ENCODE results near the gene ZNF627.
"Not testable (repeated sequence)": the region's sequence is repeated elsewhere in the genome, so short reads cannot be mapped to it uniquely, and the experiment has no call there.

Gene ZNF627

GRCh38 chr19:11633223-11633622, 35.9 kb downstream of the ZNF627 start:
- no peak for DNase-seq

DNA sequence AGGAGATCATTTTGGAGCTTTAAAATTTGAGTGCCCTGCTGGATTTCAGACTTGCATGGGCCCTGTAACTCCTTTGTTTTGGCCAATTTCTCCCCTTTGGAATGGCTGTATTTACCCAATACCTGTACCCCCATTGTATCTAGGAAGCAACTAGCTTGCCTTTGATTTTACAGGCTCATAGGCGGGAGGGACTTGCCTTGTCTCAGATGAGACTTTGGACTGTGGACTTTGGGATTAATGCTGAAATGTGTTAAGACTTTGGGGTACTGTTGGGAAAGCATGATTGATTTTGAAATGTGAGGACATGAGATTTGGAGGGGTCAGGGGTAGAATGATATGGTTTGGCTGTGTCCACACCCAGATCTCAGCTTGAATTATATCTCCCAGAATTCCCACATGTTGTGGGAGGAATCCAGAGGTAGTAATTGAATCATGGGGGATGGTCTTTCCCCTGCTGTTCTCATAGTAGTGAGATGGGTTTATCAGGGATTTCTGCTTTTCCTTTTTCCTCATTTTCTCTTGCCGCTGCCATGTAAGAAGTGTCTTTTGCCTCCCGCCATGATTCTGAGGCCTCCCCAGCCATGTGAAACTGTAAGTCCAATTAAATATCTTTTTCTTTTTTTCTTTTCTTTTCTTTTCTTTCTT, 36.9 kb downstream of the ZNF627 start:
- DNase-seq = not testable (repeated sequence)

DNA sequence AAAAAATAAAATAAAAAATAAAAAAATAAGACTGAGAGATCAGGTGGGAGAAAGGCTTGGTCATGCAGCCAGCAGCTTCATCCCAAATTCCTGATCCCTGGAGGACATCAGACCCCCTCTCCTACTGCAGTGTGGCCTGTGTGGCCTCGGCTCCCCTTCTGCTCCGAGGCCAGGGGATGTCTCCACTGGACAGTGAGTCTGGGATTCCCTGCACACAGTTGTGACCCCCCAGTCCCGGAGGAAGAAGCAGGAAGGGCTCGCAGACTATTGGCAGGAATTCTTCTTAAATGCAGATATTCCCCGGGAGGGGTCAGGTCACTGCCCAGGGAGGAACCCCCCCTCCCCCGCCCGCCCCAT, 41.9 kb downstream of the ZNF627 start:
- DNase-seq = no peak

DNA sequence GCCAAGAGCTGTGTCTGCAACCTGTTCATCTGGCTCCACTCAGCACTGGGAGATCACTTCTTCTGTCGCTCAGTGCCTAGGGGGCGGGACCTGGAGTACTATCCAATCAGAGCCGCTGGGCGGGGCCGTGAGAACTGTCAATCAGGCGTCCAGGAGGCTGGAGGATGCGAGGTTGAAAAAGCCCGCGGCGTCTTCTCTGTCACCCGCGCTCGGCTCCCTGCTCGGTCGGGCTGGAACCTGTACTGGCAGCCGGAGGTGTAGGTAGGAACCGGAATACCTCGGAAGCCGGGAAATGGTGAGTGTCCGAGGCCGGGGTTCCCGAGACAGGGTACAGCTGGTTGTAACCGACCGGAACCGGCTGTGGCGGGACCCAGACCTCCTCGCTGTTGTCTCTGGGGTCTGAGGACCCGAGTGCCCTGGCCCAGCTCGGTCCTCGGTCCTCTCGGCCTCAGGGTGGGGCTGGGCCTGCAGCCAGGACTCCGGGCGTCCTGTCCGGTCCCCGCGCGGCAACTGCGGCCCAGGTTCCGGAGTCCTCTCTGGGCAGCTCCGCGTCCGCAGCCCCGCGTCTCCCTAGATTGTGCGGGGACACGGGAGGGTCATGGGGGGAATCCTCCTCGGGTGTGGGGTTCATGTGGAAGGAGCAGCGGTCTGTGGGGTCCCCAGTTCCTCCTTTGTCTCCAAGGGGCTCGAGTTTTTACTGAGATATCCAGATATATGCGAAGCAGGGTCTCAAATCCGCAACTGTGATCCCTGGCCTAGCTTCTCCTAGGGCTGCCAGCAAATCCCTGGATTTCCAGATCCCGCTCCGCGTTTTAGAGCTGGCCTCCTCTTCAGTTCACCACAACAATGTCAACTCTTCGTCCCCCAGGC, 42.6 kb downstream of the ZNF627 start:
- peak; percentile 86 for DNase-seq

- no peak for DNase-seq
Observed at GRCh38 chr19:11641244-11641643, 44.0 kb downstream of the ZNF627 start.

DNA sequence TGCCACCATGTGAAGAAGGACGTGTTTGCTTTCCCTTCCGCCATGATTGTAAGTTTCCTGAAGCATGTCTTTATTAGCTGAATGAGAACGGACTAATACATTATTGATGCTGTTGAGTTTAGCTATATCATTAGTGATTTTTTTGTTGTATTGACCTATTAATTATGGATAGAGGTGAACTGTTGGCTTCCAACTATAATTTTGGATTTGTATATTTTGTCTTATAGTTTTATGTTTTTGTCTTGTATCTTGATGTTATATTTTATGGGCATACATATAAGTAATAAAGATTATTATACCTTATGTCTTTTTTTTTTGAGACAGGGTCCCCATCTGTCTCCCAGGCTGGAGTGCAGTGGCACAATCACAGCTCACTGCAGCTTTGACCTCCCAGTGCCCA, 45.6 kb downstream of the ZNF627 start:
- no peak for DNase-seq

GRCh38 chr19:11649941-11650340, 52.7 kb downstream of the ZNF627 start:
- no peak for DNase-seq

DNA sequence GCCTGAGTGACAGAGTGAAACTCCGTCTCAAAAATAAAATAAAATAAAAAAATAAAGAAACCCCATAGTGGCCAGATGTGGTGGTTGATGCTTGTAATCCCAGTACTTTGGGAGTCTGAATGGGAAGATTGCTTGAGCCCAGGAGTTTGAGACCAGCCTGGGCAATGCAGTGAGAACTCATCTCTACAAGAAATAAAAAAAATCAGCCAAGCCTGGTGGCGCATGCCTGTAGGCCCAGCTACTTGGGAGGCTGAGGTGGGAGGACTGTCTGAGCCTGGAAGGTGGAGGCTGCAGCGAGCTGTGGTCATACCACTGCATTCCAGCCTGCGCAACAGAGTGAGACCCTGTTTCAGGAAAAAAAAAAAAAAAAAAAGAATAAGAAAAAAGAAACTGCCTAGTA, 53.8 kb downstream of the ZNF627 start:
- no peak for DNase-seq

DNA sequence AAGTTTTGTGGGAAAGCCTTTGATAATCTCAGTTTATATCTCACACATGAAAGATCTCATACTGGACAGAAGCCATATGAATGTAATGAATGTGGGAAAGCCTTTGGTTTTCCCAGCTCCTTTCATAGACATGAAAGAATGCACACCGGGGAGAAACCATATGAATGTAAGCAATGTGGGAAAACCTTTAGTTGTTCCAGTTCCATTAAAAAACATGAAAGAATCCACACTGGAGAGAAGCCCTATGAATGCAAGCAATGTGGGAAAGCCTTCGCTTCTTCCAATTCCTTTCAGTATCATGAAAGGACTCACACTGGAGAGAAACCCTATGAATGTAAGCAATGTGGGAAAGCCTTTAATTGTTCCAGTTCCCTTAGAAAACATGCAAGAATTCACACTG, 54.8 kb downstream of the ZNF627 start:
- DNase-seq = no peak

DNA sequence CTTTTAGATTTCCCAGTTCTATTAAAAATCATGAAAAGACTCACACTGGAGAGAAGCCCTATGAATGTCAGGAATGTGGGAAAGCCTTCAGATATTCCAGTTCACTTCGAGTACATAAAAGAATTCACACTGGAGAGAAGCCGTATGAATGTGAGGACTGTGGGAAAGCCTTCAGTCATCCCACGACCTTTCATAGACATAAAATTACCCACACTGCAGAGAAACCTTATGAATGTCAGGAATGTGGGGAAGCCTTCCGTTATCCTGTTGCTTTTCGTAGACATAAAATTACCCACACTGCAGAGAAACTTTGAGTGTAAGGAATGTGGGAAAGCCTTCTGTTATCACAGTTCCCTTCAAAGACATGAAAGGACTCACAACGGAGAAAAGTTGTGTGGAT, 55.2 kb downstream of the ZNF627 start:
- no peak for DNase-seq

GRCh38 chr19:11656535-11656934, 59.3 kb downstream of the ZNF627 start:
- no peak for DNase-seq

DNA sequence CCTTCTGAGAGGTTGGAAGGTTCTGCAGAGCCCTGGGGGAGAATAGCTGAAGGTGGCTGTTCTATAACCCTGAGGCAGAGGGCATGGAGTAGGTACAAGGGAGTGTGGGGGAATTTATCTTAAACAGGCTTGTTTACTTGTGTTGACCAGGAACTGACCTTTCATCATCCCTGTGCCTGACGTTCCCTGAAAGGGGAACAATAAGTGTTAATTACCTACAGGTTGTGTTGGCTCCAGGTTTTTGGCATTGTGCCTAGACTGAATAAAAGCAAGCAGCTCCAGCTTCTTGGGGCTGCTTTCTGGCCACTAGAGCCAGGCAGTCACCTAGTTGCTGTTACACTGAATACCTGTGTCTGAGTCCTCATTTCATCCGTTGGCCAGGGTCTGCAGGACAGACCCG, 60.0 kb downstream of the ZNF627 start:
- no peak for DNase-seq

GRCh38 chr19:11658970-11659369, 61.7 kb downstream of the ZNF627 start:
- DNase-seq = no peak

GRCh38 chr19:11659612-11660011, 62.3 kb downstream of the ZNF627 start:
- DNase-seq = no peak

DNA sequence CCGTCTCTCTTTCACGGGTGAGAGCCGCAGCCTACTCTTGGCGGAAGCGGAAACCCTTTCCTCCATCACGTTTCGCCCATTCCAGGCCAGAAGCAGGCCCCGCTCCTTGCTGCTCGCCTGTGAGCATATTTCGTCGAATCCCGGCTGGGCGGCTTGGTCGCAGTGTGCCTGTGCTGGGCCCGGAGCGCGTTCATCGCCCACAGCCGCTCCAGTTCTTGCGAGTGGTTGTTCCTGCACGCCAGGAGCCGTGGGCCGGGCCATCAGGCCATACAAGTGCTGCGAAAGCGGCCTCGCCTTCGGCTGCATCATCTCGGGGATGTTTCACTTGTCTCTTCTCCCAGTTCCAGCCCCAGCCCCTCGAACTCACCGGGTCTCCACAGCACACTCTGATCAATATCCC, 65.0 kb downstream of the ZNF627 start:
- no peak for DNase-seq

GRCh38 chr19:11663181-11663591, 65.9 kb downstream of the ZNF627 start:
- no peak for DNase-seq
